Stimulated activated CD8-positive, alpha-beta memory T cell treated with anti-CD3 and anti-CD28 coated beads, Interleukin-12 subunit alpha, Interleukin-12 subunit beta, amount 100 ng/mL, for 24 hours (primary cell): ENCODE measurements around the gene EIF3B.
"Not testable (repeated sequence)": the region's sequence is repeated elsewhere in the genome, so short reads cannot be mapped to it uniquely, and the experiment has no call there.

Experiments
- DNase-seq: peaks from one replicate; pipeline ENCODE4 v3.0.0-alpha.2; 2020; ENCODE audit errors: extremely low read depth

Gene EIF3B

DNA sequence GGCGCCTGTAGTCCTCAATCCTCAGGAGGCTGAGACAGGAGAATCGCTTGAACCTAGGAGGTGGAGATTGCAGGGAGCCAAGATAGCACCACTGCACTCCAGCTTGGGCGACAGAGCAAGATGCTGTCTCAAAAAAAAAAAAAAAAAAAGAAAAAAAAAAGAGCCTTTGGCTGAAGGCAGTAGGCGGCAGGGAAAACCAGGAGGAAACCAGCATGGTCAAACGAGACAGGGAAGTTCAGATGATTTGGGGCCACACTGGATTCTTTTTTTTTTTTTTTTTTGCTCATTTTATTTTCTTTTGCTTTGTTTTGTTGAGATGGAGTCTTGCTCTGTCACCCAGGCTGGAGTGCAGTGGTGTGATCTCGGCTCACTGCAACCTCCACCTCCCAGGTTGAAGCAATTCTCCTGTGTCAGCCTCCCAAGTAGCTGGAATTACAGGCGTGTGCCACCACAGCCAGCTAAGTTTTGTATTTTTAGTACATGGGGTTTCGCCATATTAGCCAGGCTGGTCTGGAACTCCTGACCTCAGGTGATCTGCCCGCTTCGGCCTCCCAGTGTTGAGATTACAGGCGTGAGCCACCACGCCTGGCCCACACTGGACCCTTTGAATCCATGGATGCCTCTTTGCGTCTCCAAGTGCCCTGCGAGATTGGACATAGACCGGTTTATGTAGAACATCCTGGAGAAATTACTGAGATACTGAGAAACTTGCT is 7.1 kb upstream of the EIF3B start:
- not testable (repeated sequence) for DNase-seq

GRCh38 chr7:2350055-2350454 is 4.6 kb upstream of the EIF3B start:
- DNase-seq, result no peak

DNA sequence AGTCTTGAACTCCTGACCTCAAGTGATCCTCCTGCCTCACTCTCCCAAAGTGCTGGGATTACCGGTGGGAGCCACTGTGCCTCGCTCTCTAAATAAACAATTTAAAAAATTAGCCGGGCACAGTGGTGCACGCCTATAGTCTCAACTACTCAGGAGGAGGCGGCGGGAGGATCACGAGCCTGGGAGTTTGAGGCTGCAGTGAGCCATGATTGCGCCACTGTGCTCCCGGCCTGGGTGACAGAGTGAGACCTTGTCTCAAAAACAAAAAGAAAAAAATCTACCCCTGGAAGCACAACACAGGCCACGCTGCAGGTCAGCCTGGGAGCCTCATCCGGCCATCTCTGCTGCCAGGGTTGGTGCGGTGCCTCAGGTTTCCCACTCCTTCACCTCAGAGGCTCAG is 3.8 kb upstream of the EIF3B start:
- DNase-seq, result no peak

DNA sequence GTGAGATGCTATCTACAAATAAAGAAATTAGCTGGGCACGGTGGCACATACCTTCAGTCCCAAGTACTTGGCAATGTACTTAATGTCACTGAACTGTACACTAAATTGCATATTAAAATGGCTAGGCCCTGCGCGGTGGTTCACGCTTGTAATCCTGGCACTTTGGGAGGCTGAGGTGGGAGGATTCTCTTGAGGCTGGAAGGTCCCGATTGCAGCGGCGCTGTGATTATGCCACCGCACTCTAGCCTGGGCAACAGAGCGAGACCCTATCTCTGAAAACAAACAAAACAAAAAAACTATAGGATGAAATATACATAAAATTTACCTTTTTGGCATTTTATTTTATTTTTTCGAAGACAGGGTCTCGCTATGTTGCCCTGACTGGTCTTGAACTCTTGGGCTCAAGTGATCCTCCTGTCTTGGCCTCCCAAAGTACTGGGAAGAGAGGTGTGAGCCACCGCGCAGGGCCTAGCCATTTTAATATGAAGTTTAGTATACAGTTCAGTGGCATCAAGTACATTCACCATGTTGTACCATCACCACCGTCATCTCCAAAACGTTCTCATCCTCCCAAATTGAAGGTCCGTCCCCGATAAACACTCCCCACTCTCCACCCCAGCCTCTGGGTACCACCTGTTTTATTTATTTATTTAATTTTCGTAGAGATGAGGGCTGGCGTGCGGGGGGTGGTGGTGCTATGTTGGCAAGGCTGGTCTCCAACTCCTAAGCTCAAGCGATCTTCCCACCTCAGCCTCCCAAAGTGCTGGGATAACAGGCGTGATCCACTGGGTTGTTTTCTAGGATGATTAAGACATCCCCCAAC is 1.3 kb upstream of the EIF3B start:
- DNase-seq, result no peak

DNA sequence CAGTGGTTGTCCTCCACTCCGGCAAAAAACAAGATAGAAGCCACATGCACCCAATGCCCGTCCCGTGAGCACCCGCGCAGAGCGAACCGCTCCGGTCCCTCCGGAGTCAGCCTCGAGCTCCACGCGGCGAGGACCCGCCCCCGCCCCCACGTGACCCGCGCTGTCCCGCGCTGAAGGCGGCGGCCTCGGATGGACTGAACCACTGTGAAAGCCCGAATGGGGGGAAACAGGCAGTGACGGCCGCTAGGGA is 766 bp upstream of the EIF3B start:
- peak; percentile 78 for DNase-seq

GRCh38 chr7:2354939-2355704 is 495 bp downstream of the EIF3B start:
- no peak for DNase-seq

DNA sequence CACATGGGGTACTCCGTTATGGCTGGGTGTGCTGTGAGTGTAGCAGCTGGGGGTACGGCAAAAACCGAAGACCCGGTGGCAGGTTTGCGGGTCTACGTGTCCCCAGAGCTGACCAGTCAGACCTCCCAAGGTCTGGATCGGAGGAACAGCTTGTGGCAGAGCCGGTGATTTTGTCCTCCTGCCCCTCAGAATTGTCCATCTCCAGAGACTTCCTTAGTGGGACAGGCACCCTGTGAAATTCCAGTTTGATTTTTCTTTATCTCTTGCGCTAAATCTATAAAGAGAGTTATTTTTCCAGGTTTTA is 1.0 kb downstream of the EIF3B start:
- DNase-seq, result no peak

DNA sequence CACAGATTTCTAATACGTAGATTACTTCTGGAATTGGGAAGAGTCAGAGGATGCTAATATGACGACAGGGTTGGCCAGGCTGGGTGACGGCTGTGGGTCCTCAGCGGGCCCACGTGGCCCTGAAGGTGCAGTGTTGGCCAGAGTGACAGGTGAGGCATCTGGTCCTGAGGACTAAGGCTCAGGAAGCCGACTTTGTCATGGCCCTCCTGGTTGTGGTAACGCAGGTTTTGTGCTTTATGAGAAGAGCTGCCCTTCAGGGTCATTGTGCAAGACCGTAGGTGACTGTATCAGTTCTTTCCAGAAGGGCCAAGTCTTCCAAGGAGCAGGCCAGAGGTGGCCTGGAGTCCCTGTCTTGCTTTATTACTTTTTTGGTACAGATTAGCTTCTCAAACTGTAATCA is 2.5 kb downstream of the EIF3B start:
- DNase-seq, result no peak

GRCh38 chr7:2357571-2357970 is 2.9 kb downstream of the EIF3B start:
- no peak for DNase-seq

- DNase-seq, result no peak
These were observed 4.4 kb downstream of the EIF3B start for GRCh38 chr7:2358968-2359527.

GRCh38 chr7:2359610-2360009 is 5.0 kb downstream of the EIF3B start:
- DNase-seq, result no peak

DNA sequence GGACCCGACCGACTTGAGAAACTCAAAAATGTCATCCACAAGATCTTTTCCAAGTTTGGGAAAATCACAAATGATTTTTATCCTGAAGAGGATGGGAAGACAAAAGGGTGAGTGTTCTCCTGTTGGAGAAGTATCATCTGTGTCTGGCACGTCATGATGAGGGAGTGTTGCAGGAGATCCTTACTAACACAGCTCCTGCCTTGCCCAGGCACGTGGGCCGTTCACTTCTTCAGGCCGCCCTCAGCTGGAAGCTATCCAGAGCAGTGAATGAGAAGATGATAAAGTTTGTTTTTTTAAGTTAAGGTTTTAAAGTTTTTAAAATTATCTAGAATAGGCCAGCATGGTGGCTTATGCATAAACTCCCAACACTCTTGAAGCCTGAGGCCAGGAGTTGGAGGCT is 6.2 kb downstream of the EIF3B start:
- no peak for DNase-seq

- no peak for DNase-seq
These were observed 7.9 kb downstream of the EIF3B start for GRCh38 chr7:2362385-2363088.

DNA sequence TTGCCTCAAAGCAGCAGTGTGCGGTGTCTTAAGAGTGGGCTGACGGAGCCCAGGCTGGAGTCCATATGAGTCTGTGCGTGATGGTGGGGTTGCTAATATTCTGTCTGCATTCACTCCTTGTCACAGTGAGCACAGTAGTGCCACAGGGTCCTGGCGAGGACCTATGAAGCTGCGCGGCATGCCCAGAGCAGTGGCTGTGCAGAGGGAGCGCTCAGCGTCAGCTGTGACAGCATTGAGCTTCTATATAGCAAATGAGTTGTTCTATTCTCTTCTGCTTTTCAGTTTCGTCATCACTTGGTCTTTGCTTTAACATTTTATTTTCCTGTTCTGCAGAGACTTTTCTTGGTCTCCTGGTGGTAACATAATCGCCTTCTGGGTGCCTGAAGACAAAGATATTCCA is 14.5 kb downstream of the EIF3B start:
- no peak for DNase-seq

- no peak for DNase-seq
These were observed 16.7 kb downstream of the EIF3B start for GRCh38 chr7:2371329-2371728.

DNA sequence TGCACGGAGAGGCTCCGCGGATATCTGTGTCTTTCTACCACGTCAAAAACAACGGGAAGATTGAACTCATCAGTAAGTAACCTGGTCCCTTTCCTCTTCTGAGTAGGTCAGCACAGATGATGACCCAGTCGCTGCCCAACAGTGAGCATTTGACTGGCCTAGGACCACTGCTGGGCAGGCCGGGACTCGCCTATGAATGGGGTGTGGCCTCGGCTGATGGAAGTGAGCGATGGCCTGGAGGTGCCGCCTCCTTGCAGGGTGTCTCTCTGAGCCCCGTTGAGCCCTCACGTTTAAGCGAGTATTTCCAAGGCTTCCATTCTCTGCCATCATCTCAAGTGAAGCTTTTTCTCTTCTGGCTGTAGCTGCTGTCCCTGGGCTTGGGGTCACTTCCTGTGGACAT is 18.1 kb downstream of the EIF3B start:
- DNase-seq, result no peak

DNA sequence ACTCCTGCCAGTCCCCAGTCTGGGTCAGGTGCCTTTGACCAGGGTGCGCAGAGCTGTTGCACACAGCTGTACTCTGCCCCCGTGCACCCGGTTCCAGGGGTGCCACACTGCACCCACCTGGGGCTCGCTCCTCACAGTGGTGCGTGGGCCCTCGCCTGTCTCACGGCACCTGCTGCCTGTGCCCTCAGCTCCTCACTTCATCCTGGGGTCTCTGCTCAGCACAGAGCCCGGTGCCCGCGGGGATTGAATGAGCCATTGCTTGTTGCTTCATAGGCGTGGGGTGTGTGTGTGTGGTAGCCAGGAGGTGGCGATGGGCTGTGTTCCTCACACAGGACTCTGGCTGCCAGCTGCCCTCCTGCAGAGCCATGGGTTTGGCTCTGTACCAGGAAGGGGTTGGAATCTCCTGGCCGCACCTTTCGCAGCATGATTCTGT is 18.5 kb downstream of the EIF3B start:
- DNase-seq, result no peak

- DNase-seq, result no peak
These were observed 19.0 kb downstream of the EIF3B start for GRCh38 chr7:2373646-2374045.

GRCh38 chr7:2374401-2374800 is 19.8 kb downstream of the EIF3B start:
- DNase-seq, result no peak

DNA sequence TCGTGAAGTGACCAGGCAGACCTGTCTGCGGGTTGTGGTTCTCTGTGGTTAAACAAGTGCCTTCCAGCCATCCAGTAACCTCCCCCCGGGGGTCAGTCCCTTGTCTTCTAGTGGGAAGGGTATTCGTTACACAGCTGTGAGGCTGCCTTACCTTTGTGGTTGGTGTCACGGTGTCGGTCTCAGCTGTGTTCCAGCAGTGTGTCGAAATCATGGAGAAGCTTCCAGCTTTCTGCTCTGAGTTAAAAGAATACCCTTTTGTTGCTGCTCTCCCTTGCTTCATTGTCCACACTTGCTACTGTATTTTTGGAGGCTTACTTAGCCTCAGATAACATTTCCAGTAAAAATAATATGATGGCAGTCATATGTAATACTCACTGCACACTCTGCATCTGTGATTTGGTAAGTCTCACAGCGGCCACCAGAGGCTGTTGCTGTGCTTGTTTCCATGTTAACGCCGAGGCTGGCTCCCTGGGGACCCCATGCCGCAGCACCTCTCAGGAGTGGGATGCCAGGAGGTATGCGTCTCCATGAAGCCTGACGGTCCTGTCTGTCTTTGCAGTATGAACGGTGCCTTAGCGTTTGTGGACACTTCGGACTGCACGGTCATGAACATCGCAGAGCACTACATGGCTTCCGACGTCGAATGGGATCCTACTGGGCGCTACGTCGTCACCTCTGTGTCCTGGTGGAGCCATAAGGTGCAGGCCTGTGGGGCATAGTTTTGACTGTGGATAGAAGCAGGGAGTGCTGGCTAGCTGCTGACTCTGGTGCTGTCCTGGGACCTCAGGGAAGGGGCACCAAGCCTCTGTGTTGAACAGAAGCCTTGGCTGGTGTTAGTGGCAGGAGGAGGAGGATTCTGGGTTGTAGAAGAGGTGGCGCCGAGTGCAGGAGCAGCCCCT is 20.5 kb downstream of the EIF3B start:
- DNase-seq, result no peak
